SIG-M5 treated with dmso at 0.1 percent for 504 hours (cell line): ENCODE results near the gene MIB2.

ENCODE experiments used
- DNase-seq: peaks from one replicate; lab custom pipeline; 2025; ENCODE audit not compliant: unreplicated experiment; lab: John Stamatoyannopoulos, UW

The MIB2 gene

DNA sequence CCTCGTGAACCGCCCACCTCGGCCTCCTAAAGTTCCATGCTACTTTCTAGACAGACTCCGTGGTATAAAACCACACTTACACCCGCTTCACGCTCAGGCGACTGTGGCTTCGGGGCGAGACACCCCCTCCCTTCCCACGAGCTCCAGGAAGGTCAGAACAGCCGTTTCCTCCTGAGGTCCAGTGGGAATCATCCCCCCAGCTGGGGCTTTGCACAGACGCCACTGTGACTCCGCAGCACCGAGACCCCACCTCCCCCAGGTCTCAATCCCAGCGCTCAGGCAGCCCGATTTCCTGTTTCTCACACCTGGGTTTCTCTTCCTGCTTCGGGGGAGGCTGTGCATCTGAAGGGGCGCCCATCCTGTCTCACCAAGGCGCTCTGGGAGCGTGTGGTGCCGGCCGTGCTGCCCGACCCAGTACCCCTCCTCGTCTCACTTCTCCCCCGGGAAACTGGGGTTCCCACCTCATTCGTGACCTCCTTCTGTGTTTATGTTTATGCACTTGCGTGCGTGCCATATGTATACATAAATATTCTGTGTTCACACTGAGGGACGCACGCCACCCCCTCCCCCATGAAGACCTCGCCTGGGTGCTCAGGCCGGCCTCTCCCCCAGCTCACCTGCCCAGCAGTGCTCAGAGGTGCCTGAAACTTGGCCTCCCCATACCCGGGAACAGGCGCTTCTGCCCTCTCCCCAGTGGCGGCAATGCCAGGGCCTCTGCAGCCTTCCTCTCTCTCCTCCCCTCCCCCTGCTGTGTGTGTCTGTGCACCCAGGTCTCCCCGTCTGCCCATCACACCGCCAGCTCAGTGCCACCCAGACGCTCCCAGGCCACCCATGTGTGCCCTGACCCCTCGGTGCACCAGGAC is 62.6 kb downstream of the MIB2 start:
- no peak for DNase-seq

DNA sequence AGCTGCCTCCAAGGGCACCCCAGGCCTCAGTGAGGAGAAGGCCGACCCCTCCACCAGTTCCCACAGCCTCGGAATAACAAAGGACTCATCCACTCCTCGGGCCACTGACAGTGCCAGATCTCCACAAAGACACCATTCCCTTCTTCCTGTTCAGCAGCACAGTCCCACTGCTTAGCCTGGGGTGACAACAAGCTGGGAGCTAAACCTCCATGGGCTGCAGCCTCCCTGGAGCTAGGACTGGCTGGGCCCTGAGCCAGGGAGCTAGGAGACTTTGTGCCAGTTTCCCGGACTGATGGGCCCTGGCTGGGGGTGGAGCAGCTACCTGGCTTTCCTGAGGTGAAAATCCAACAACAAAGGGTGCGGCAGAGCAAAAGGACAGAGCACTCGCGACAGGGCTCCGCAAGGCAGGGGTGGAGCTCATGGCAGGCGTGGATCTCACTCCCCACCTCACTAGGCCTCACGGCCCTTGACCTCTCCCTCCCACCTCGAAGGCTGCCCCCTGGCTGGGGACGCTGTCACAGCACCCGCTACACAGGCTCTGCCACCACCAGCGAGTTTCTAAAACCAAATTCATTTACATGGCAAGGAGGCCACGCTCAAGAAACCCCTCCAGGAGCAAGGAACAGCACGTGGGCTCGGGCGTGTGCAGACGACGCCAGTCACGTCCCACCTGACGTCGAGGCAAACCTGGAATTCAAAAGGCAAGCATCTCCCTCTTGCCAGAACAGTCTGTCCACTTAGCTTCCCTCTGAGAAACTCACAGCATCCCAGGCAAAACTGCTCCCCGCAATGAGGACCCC is 63.5 kb downstream of the MIB2 start:
- no peak for DNase-seq
